Inflammatory macrophage treated with lipopolysaccharide for 1 hour (primary cell): ENCODE measurements around the gene KDF1.
"Not testable (repeated sequence)": the region's sequence is repeated elsewhere in the genome, so short reads cannot be mapped to it uniquely, and the experiment has no call there.

Experiments
- DNase-seq, 2 donors: peaks; one replicate each; pipeline ENCODE4 v3.0.0-alpha.2; 2020 to 2022

KDF1 gene

DNA sequence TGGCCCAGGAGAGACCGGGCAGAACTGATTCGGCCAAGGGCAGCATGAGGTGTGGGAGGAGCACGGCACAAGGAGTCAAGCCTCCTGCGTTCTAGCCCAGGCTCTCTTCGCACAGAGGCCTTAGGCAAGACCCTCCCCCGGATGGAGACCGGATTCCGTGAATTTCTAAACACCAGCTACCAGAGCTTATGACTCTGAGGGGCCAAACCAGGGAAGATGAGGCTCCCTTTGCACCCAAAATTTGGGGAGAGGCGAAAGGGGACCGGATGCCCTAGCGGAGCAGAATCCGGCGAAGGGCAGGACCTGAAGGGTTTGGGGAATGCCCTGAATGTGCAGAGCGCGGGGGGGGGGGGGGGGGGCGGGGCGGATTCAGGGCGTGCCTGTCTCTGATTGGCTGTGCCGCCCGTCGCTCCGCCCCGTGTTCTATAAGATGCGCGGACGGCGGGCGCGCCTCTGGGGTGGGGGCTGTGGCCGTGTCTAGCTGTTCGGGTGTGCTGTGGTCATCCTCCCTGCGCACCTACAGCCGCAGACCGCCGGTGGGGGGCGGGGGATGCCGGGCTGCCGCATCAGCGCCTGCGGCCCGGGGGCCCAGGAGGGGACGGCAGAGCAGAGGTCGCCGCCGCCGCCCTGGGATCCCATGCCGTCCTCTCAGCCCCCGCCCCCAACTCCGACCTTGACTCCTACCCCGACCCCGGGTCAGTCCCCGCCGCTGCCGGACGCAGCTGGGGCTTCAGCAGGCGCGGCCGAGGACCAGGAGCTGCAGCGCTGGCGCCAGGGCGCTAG lies 33.2 kb upstream of the KDF1 start, which contains the start of gene TRNP1:
TRNP1 (plus strand) TSS at position 456 of the 783 bp plus-strand sequence; CDS start at position 551, 95 bp downstream.
- peak; percentile 28 to 64 for DNase-seq

DNA sequence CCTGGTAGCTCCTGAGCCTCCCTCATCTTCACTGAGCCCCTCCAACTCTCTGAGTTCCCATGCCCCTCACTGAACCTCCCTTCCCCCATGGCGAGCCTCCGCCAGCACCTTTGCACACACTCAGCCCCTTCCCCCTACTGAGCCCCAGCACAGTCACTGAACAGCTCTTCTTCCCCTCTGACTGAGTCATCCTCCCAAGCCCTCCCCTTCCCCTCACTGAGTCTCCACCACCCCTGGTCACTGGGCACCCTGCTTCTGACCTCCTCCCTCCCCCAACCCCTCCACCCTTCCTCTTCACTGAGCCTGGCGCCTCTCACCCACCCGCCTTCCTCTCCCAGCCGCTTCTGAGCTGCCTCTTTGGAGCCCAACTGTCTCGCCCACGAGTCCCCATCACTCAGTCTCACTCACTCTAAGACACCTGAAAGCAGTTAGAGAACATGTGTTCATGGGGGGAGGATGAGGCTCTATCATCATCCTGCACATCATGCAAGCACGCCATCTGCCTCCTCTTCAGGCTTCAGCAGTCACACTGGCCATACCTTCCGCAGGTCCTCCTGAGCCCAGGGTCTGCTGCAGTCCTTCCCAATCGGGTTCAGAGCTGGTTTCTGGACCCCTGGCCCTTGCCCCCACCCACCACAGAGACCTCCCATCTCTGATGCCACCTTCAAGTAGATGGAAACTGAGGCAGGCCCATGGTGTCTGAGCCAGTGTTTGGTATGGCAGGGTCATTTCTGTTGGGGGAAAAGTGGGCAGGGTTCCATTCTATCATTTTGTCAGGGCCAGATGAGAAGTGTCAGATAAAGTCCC lies 31.2 kb upstream of the KDF1 start:
- no peak for DNase-seq

- DNase-seq, result not testable (repeated sequence)
Measured at GRCh38 chr1:26989403-26990109, 29.3 kb upstream of the KDF1 start.

DNA sequence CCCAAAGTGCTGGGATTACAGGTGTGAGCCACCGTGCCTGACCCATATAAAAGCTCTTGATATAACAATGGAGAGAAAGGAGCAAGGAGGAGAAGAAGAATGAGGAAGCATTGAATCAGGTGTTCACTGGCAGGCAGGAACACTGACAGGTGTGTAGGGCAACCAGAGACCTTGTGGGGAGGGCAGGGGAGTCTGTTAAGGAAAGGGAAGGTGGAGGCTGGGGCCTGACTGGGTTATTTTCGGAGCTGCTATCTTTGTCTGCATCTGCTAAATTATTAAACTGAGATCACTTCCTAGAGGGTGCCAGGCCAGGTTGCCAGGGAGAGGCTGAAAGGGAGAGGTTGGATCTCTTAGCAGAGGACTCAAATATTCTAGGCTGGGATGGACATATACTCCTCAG lies 26.4 kb upstream of the KDF1 start:
- no peak for DNase-seq

DNA sequence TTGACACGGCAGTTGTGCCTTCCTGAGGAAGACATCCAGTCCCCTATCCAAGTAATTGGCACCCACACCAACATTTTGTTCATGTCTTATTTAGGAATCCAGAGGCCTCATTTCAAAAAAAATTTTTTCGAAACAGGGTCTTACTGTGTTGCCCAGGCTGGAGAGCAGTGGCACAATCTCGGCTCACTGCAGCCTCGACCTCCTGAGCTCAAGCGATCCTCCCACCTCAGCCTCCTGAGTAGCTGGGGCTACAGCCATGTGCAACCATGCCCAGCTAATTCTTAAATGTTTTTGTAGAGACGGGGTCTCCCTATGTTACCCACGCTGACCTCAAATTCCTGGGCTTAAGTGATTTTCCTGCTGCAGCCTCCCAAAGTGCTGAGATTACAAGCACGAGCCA lies 24.0 kb upstream of the KDF1 start:
- DNase-seq, result no peak

- DNase-seq, result no peak
Measured at GRCh38 chr1:26983863-26984262, 23.6 kb upstream of the KDF1 start.

DNA sequence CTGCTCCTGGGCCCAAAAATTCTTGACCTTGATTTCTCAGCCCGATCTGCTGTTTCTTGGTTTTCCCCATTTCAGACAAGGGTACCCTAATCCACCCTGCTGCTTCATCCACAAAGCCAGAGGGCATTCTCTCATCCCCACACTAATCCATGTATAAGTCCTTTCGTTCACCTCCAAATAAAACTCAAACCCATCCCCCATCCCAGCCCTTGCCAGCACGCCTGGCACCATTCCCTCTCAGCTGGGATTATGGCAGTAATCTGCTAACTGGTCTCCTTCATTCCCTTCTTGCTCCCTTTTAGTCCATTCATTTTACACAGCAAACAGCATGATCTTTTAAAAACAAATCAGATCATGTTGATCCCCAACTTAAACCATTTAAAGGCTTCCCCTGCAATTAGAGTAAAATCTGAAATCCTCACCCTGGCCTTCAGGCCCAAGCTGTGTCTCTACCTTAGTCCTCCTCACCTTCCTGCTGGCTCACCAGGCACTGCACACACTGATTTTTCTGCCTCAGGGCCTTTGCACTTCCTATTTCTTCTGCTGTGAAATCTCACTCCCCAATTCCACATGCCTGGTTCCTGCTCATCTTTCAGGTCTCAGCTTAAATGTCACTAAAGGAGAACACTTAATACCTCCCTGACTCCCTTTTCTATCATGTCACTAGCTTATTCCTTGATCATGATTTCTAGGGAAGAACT lies 21.0 kb upstream of the KDF1 start:
- DNase-seq, result no peak

- DNase-seq, result peak; percentile 55 to 70
Measured at GRCh38 chr1:26978901-26979300, 18.6 kb upstream of the KDF1 start.

DNA sequence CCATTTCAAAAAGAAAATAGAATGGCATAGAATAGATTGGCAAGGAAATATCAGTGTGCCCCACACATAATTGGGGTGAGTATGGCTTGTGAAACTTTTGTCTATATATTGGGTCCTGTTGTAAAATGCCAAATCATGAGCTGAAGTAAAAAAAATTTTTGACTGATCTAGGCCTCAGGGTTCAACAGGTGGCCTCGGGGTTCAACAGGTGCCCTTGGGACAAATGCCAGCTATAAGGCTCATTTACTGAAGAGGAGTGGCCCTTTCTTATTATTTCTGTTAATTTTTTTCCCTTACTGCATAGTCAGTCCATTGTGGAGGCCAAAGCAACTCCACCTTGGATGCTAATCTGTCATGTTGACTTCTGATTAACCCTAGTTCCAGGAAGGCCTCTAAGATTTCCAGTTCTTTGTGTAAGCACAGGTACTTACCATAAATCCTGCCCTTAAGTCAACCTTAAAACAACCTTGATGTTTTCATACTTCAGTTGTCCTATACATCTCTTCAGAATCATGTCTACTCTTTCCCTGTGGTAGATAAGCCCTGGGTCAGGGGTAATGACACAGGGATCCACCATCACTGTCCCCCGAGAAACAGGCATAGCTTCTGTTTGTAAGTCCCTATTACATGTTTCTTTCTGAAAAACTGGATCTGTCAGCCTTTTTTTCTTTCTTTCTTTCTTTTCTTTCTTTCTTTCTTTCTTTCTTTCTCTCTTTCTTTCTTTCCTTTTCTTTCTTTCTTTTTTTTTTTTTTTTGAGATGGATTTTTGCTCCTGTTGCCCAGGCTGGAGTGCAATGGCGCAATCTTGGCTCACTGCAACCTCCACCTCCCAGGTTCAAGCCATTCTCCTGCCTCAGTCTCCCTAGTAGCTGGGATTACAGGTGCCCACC lies 16.6 kb upstream of the KDF1 start:
- no peak for DNase-seq

DNA sequence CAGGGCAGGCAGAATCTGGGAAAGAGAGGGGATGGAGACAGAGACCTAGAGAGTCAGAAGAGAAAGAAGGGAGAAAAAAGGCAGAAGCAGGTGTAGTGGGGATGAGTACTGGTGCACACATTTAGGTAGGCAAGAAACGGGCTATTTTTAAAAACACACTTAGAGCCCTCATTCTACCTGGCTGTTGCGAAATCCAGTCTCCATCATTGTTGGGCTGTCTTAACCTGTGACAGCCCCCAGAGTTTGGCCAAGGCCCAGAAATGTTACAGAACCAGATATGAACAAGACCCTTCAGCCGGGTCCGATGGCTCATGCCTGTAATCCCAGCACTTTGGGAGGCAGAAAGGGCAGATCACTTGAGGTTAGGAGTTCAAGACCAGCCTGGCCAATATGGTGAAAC lies 12.6 kb upstream of the KDF1 start:
- no peak for DNase-seq

GRCh38 chr1:26972390-26972789 lies 12.1 kb upstream of the KDF1 start:
- no peak for DNase-seq

- no peak for DNase-seq
Measured at GRCh38 chr1:26971590-26971989, 11.3 kb upstream of the KDF1 start.

DNA sequence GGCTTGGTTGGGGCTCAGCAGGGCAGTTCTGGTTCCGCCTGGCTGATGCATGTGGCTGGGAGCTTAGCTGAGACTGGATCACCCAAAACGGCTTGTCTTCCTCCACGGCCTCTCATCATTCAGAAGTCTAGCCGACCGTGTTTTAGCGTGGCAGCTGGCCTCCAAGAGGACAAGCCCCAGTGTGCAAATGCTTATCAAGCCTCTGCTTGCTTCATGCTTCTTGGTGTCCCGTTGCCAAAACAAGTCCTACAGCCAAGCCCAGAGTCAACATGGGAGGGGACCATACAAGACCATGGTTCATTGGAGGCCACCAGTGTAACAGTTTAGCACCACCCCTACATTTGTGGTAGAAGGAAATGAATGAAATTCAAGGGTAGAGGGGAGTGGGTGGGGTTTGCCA lies 10.5 kb upstream of the KDF1 start:
- no peak for DNase-seq

DNA sequence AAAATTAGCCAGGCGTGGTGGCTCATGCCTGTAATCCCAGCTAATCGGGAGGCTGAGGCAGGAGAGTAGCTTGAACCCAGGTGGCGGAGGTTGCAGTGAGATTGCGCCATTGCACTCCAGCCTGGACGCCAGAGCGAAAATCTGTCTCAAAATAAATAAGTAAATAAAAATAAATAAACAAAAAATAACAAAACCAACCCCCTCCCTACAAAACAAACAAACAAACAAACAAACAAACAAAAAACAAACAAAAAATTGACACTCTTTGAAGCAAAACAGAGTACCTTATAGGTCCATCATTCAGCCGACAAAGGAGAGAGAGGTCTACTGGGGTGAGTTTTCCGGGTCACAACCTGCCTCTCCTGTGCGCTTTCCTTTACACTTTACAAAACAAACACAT lies 5.4 kb upstream of the KDF1 start:
- no peak for DNase-seq

DNA sequence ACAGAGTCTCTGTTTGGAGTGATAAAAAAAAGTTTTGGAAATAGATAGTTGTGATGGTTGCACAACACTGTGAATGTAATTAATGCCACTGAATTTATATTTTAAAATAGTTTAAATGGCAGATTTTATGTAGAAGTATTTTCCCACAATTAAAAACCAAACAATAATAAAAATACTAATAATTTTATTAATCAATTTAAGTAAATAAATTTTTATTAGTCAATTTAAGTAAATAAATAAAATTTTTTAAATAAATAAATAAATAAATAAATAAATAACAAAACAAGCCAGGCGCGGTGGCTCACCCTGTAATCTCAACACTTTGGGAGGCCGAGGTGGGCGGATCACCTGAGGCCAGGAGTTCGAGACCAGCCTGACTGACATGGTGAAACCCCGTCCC lies 4.9 kb upstream of the KDF1 start:
- DNase-seq, result no peak

GRCh38 chr1:26961826-26962225 lies 1.6 kb upstream of the KDF1 start:
- DNase-seq, result no peak

DNA sequence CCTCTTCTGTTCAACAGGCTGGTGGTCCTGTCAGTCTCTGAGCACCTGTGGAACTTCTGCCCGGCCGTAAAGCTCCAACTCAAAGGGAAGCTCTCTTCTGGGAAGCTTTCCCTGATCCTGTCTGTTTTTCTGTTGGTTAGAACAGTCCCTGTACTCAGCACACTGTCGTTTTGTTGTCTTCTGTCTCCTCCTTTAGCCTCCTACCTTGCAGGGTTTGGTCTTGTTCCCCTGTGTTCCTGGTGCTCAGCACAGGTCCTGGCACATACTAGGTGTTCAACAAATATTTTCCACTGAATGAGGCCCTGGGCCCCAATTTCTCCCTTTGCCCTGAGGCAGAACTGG lies 328 bp upstream of the KDF1 start:
- no peak for DNase-seq

- DNase-seq, result no peak
Measured at GRCh38 chr1:26959270-26959669, 998 bp downstream of the KDF1 start.

DNA sequence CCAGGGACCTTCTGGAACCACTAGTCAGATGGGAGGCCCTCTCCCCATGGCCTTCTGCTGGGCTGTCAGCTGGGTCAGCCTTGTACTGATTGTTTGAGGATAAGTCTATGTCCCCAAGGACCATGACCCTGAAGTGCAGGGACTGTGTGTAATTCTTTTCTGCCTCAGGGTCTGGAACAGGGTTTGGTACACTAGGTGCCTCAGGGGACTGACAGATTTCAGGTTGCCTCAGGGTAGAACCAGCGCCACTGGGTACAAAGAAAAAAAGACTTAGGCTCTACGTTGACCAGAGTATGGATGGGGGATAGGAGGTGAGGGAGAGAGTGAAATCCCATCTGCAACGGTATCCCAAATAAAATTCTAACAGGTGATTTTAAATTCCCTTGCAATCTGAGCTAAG lies 3.0 kb downstream of the KDF1 start:
- DNase-seq, result no peak

GRCh38 chr1:26956321-26956720 lies 3.9 kb downstream of the KDF1 start:
- no peak for DNase-seq

- no peak for DNase-seq
Measured at GRCh38 chr1:26953374-26953773, 6.9 kb downstream of the KDF1 start.
